Measurements from ENCODE around the gene ACSL1. TPM values are rescaled to one million over a fixed set of nuclear protein-coding genes. Genes with fewer than 3 reads are reported as not detected.

Gene ACSL1
- total and polyA plus RNA-seq, 2 experiments from 2014 or later: 6.2 to 13.1 TPM

DNA sequence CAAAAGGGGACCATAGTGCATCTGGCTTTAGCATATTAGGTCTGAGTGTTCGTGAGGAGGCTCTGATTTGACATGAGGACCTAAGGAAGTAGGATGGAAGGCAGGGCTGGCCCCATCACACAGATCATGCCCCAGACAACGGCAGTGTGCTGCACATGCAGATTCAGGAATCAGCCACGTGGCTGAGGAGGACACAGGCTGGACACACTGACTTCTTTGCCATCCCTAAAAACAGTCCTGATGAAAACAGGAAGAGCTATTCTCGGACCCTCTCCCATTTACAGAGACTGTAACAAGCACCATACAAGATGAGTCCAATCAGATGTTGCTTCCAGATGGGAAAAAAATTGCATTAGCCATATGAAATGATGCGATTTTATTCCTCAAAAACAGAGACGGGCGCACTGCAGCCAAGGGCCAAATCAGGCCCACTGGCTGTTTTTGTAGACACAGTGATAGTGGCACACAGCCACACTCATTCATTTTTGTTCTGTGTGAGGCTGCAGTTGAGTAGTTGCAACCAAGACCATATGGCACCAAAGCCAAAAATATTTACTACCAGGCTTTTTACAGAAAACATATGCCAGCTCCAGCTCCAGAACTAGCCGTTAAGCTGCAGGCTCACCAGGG, 41.0 kb downstream of the ACSL1 start (continued):
- TF ChIP-seq STAT1 (IDR thresholded peaks at IDR 0.05; ENCODE audit: unreplicated experiment) (no peak), JUNB (IDR thresholded peaks at IDR 0.05; ENCODE audit: unreplicated experiment) (no peak), POLR2AphosphoS5 (IDR thresholded peaks at IDR 0.05; ENCODE audit: low read depth) (no peak), EZH2 (IDR thresholded peaks at IDR 0.05; ENCODE audit: low read depth, unreplicated experiment) (no peak), CREB1 (CRISPR knock-in tag; IDR thresholded peaks at IDR 0.05; ENCODE audit: low read depth) (no peak), EZH2phosphoT487 (IDR thresholded peaks at IDR 0.05; ENCODE audit: unreplicated experiment) (no peak), NANOG (IDR thresholded peaks at IDR 0.05; ENCODE audit: borderline replicate concordance) (no peak)
- TF ChIP-seq, protein P1, sequence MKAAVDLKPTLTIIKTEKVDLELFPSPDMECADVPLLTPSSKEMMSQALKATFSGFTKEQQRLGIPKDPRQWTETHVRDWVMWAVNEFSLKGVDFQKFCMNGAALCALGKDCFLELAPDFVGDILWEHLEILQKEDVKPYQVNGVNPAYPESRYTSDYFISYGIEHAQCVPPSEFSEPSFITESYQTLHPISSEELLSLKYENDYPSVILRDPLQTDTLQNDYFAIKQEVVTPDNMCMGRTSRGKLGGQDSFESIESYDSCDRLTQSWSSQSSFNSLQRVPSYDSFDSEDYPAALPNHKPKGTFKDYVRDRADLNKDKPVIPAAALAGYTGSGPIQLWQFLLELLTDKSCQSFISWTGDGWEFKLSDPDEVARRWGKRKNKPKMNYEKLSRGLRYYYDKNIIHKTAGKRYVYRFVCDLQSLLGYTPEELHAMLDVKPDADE (IDR thresholded peaks at IDR 0.05): no peak
- TF ChIP-seq, protein P2, sequence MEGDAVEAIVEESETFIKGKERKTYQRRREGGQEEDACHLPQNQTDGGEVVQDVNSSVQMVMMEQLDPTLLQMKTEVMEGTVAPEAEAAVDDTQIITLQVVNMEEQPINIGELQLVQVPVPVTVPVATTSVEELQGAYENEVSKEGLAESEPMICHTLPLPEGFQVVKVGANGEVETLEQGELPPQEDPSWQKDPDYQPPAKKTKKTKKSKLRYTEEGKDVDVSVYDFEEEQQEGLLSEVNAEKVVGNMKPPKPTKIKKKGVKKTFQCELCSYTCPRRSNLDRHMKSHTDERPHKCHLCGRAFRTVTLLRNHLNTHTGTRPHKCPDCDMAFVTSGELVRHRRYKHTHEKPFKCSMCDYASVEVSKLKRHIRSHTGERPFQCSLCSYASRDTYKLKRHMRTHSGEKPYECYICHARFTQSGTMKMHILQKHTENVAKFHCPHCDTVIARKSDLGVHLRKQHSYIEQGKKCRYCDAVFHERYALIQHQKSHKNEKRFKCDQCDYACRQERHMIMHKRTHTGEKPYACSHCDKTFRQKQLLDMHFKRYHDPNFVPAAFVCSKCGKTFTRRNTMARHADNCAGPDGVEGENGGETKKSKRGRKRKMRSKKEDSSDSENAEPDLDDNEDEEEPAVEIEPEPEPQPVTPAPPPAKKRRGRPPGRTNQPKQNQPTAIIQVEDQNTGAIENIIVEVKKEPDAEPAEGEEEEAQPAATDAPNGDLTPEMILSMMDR (conservative IDR thresholded peaks at IDR 0.05; ENCODE audit: low read depth in 2 of 2): no peak
- TF ChIP-seq, protein P3, sequence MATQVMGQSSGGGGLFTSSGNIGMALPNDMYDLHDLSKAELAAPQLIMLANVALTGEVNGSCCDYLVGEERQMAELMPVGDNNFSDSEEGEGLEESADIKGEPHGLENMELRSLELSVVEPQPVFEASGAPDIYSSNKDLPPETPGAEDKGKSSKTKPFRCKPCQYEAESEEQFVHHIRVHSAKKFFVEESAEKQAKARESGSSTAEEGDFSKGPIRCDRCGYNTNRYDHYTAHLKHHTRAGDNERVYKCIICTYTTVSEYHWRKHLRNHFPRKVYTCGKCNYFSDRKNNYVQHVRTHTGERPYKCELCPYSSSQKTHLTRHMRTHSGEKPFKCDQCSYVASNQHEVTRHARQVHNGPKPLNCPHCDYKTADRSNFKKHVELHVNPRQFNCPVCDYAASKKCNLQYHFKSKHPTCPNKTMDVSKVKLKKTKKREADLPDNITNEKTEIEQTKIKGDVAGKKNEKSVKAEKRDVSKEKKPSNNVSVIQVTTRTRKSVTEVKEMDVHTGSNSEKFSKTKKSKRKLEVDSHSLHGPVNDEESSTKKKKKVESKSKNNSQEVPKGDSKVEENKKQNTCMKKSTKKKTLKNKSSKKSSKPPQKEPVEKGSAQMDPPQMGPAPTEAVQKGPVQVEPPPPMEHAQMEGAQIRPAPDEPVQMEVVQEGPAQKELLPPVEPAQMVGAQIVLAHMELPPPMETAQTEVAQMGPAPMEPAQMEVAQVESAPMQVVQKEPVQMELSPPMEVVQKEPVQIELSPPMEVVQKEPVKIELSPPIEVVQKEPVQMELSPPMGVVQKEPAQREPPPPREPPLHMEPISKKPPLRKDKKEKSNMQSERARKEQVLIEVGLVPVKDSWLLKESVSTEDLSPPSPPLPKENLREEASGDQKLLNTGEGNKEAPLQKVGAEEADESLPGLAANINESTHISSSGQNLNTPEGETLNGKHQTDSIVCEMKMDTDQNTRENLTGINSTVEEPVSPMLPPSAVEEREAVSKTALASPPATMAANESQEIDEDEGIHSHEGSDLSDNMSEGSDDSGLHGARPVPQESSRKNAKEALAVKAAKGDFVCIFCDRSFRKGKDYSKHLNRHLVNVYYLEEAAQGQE (IDR thresholded peaks at IDR 0.05; ENCODE audit: unreplicated experiment): no peak

DNA sequence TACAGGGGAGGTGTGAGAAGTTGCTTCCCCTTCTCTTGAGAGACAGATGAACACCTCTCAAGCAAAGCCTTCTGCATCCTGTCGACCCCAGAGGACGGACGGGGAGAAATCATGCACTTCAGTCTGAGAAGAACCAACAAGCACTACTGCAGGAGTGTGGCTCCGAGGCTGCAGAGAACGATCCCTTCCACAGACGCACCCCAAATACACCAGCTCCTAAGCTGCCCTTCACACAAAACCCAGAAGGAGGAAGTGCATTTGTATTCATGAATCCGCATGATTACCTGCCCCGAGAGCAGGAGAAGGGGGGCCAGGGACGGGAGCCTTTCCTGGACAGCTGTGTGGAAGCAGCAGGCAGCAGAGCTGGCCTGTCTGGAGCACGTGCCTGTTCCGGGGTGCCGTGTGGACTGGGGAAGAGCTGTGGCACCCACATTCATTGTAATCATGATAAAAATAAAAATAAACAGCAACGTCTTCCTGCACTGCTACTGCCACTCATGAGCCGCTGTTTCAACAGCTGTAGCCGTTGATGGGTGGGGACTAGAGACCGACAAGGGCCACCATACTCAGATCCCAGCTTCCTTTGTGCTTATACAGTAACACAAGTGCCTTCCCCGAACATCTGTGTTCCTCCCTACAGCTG, 42.9 kb downstream of the ACSL1 start:
- Histone ChIP-seq H4K20me1 (replicated peaks; ENCODE audit: insufficient read depth) (no peaks in the 10 kb centered on the region), H3K9me2 (ENCODE audit: insufficient read depth) (no peaks in the 10 kb centered on the region), H2AFZ (peak overlapping the region; percentile 52), H3K27me3 (ENCODE audit: insufficient read depth) (no peaks in the 10 kb centered on the region), H3K4me3 (no peak overlapping the region), H3F3A (replicated peaks; ENCODE audit: low read depth) (no peaks in the 10 kb centered on the region), H3K4me1 (ENCODE audit: insufficient read depth) (peaks cover 12% of the 10 kb centered on the region; the same call in 1 of the 2 replicates), H3K79me2 (replicated peaks; ENCODE audit: insufficient read depth) (no peaks in the 10 kb centered on the region), H3K4me2 (peak overlapping the region; percentile 8; the same call in 1 of the 2 replicates), H3K36me3 (ENCODE audit: insufficient read depth) (peaks cover 5% of the 10 kb centered on the region; the same call in 1 of the 2 replicates), H3K27ac (ENCODE audit: low read depth) (no peak overlapping the region)
- H3K9me3 Mint-ChIP-seq: peaks cover 7% of the 10 kb centered on the region
- peaks cover 12% of the 10 kb centered on the region for H3K4me1 Mint-ChIP-seq
- no peak overlapping the region for H3K4me3 Mint-ChIP-seq
- peaks cover 4% of the 10 kb centered on the region; the same call in 2 of the 3 replicates for H3K36me3 Mint-ChIP-seq (ENCODE audit: low read depth)
- ATAC-seq (peak; percentile 71), DNase-seq (ENCODE audit: low spot score) (peak; percentile 37)
- 0 out of 2 replicates have a peak overlapping the region, but pooled peaks have one; percentile 5 for H3K27ac Mint-ChIP-seq
- peaks cover 5% of the 10 kb centered on the region for H3K27me3 Mint-ChIP-seq (ENCODE audit: insufficient read depth, low read depth, poor library complexity)
- TF ChIP-seq STAT1 (IDR thresholded peaks at IDR 0.05; ENCODE audit: unreplicated experiment) (no peak), ZNF114 (CRISPR knock-in tag; IDR thresholded peaks at IDR 0.05) (no peak), ZNF331 (CRISPR knock-in tag; IDR thresholded peaks at IDR 0.05; ENCODE audit: low read depth) (no peak), EZH2 (IDR thresholded peaks at IDR 0.05; ENCODE audit: low read depth, unreplicated experiment) (no peak), EZH2phosphoT487 (IDR thresholded peaks at IDR 0.05; ENCODE audit: unreplicated experiment) (no peak)
- TF ChIP-seq, protein P2 (conservative IDR thresholded peaks at IDR 0.05; ENCODE audit: low read depth in 2 of 2): no peak
- TF ChIP-seq, protein P3 (IDR thresholded peaks at IDR 0.05; ENCODE audit: unreplicated experiment): no peak

All from GM23338 (cell line).